ENCODE measurements around the gene PIGH.

PIGH gene

DNA sequence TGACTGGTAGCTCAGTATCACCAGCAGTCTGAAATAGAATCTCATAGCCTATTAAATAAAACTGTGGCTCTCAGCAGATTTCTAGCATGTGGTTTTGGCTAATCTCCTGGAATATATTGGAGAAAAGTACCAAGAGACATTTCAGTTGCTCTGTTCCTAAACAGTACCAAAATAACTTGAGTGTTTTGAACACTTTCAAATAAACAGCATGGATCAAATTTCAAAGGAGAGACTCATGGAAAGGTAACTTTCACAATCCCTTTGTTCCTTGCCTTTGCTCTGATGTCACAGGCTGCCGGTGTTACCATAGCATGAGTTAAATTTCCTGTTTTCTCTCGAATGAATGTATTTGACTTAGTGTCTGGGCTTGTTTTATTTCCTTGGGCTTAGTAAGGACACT, 23.0 kb upstream of the PIGH start:
- TF ChIP-seq, protein P1, sequence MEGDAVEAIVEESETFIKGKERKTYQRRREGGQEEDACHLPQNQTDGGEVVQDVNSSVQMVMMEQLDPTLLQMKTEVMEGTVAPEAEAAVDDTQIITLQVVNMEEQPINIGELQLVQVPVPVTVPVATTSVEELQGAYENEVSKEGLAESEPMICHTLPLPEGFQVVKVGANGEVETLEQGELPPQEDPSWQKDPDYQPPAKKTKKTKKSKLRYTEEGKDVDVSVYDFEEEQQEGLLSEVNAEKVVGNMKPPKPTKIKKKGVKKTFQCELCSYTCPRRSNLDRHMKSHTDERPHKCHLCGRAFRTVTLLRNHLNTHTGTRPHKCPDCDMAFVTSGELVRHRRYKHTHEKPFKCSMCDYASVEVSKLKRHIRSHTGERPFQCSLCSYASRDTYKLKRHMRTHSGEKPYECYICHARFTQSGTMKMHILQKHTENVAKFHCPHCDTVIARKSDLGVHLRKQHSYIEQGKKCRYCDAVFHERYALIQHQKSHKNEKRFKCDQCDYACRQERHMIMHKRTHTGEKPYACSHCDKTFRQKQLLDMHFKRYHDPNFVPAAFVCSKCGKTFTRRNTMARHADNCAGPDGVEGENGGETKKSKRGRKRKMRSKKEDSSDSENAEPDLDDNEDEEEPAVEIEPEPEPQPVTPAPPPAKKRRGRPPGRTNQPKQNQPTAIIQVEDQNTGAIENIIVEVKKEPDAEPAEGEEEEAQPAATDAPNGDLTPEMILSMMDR (IDR thresholded peaks at IDR 0.05; ENCODE audit: insufficient read depth, low read depth, low read length, missing control alignments), result no peak
- no peak for DNase-seq (ENCODE audit: low read depth)
- H3K4me3 ChIP-seq (ENCODE audit: low read depth, low read length), result no peak overlapping the region

DNA sequence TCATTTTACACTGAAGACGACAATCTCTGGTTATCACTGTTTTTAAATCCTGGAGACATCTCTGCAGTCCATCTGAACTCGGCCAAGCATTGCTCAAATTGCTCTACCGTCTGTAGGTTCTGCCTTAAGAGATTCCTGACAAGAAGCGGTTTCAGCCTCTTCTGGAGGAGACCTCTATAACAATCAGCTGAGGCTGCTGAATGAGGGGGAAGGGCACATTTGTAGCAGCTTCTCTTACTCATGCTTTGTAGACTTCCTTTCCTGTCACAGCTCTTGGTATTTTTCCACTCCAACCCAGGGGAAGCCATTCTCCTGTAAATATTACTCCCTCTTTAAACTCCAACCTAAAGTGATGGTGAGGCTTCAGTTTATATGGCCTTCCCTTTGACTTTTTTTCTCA, 22.6 kb upstream of the PIGH start:
- DNase-seq (ENCODE audit: low read depth), result no peak
- no peak overlapping the region for H3K4me3 ChIP-seq (ENCODE audit: low read depth, low read length)
- TF ChIP-seq, protein P1 (IDR thresholded peaks at IDR 0.05; ENCODE audit: insufficient read depth, low read depth, low read length, missing control alignments), result no peak

DNA sequence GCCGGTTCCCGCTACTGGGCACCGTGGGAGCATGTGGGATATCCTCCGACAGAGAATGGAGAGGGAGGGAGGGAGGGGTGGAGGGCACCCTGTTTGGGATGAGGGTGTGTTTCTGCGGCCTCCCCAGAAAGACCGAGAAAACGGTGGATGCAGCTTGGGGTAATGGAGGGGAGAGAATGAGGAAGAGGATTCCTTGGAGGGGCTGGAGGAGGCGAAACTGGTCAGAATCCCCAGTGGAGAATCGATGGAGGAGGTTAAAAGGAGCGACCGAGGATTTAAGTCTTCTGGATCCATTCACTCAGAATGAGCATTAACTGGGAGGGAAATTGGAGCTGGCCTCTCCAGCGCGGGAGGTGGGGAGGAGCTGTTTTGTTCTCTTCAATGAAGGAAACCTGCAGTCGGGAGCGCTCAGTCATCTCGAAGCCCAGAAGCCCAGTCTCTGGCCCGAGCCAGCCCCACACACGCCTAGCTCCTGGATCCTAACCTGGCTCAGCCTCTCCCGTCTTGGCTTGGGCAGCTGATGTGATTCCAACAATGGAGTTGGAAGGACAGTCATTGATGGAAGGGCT, 20.2 kb upstream of the PIGH start:
- DNase-seq (ENCODE audit: low read depth), result no peak
- TF ChIP-seq, protein P1 (IDR thresholded peaks at IDR 0.05; ENCODE audit: insufficient read depth, low read depth, low read length, missing control alignments), result no peak
- peak overlapping the region; percentile 76 for H3K4me3 ChIP-seq (ENCODE audit: low read depth, low read length)

DNA sequence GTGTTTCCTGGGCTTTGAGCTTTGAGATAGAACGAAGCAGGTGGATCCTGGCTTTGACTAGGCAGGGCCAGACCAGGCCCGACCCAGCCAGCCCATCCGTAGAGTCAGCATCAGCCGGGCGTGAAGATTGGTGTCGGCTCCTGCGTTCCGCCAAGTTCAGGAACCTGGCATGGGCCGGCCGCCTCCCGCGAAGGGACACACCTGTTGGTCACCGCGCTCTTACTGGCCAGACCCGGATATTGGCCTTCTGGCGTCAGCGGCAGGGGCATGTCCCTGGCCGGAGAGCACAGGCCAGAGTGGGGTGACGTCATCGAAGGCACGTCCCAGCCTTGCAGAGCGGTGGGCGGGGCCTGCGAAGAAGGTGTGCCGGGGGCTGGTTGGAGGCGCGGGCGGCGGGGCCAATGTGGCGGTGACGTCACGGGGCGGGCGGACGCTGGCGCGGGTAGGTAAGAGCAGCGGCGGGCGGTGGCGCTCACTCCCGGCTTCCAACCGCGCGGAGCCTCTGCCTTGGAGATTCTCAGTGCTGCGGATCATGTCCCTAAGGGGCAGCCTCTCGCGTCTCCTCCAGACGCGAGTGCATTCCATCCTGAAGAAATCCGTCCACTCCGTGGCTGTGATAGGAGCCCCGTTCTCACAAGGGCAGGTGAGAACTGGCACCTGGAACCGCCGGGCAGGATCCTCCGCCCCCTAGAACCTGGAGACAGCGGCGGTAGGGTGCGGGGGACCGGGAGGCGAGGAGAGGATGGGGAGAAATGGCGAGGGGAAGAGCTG, 19.6 kb upstream of the PIGH start, which contains the start of gene ARG2:
Gene ARG2 (plus strand): TSS at position 475 of the 771 bp plus-strand sequence. CDS start 58 bp downstream, at position 533.
- TF ChIP-seq, protein P1 (IDR thresholded peaks at IDR 0.05; ENCODE audit: insufficient read depth, low read depth, low read length, missing control alignments), result no peak
- H3K4me3 ChIP-seq (ENCODE audit: low read depth, low read length), result peak within 1 kb of the TSS; percentile 76
- peak; percentile 96 for DNase-seq (ENCODE audit: low read depth)

DNA sequence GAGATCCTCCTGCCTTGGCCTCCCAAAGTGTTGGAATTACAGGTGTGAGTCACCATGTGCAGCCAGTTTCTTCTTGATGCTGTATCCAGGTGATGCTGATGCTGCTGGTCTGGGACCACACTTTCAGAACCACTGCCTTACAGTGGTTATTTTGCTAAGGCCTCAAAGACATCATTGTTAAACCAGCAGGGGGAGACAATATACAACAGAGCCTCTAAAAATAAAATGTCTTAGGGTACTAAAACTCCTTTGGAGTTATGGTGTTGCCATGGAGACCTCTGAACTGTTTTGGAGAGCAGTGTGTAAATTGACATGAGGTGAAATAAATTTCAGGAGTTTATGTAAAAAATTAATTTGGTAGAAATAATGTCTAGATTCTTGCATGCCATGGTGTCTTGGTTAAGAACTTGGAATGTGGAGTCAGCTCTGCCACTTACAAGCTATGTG, 18.6 kb upstream of the PIGH start:
- peak overlapping the region; percentile 76 for H3K4me3 ChIP-seq (ENCODE audit: low read depth, low read length)
- TF ChIP-seq, protein P1 (IDR thresholded peaks at IDR 0.05; ENCODE audit: insufficient read depth, low read depth, low read length, missing control alignments), result peak; percentile 63
- peak; percentile 72 for DNase-seq (ENCODE audit: low read depth)

DNA sequence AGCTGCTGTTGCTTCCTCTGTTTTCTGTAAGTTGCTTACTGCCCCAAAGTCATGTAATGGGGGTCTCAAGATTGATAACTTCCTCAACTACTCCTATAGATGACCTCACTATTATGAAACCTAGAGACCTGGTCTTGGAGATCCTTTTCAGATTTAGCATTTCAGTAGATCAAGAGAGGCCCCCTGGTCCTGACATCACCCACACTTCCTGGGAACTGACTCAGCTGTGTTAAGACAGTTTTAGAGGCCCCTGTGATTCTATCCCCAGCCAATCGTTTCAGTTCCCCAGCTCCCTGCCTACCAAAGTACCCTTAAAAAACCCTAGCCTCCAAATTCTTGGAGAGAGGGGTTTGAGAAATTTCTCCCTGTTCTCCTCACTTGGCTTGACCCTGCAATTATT, 10.4 kb upstream of the PIGH start:
- no peak for DNase-seq (ENCODE audit: low read depth)
- no peak overlapping the region for H3K4me3 ChIP-seq (ENCODE audit: low read depth, low read length)
- TF ChIP-seq, protein P1 (IDR thresholded peaks at IDR 0.05; ENCODE audit: insufficient read depth, low read depth, low read length, missing control alignments), result no peak
